Transverse colon (tissue), 3 donors: ENCODE results near the gene IFIT2.

Experiments
- POLR2A ChIP-seq: fragments of 450-650 bp; IDR thresholded peaks from one replicate; pipeline ENCODE4 v1.6.1; 2016; ENCODE audit warnings: antibody characterized with exemption, mild to moderate bottlenecking, moderate library complexity
- TF ChIP-seq, protein P1 (sequence below), 5 experiments: fragments of 200-600 bp in 3 of 5; fragments of 450-650 bp in 2 of 5; sonication (generic) in 3 of 5; IDR thresholded peaks; 1 replicate in 2 of 5; 2 replicates in 3 of 5; pipeline ENCODE4 v1.5.1; 2016 to 2017; ENCODE audit warnings: antibody characterized with exemption in 5 of 5, inconsistent platforms in 3 of 5, mild to moderate bottlenecking in 2 of 5, moderate library complexity in 1 of 5

DNA sequence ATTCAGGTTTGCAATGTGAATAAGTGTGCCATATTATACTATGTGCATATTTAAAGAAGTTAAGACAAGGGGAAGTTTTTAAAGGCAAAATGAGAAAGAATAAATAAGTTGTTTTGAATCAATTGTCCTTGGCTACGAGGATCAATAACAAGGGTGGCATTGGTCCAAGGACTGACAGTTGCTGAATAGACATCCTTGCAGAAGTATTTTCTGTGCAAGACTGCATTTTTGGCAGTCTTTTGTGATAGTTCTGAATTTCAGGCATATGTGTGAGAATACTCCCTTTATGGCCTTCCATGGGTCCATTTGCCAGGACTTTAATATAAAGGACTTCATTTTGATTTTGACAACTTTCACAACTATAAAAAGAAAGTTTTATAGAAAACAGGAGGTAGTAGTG lies 44.9 kb upstream of the IFIT2 start:
- TF ChIP-seq, protein P1, sequence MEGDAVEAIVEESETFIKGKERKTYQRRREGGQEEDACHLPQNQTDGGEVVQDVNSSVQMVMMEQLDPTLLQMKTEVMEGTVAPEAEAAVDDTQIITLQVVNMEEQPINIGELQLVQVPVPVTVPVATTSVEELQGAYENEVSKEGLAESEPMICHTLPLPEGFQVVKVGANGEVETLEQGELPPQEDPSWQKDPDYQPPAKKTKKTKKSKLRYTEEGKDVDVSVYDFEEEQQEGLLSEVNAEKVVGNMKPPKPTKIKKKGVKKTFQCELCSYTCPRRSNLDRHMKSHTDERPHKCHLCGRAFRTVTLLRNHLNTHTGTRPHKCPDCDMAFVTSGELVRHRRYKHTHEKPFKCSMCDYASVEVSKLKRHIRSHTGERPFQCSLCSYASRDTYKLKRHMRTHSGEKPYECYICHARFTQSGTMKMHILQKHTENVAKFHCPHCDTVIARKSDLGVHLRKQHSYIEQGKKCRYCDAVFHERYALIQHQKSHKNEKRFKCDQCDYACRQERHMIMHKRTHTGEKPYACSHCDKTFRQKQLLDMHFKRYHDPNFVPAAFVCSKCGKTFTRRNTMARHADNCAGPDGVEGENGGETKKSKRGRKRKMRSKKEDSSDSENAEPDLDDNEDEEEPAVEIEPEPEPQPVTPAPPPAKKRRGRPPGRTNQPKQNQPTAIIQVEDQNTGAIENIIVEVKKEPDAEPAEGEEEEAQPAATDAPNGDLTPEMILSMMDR (IDR thresholded peaks at IDR 0.05) = no peak
- TF ChIP-seq POLR2A = no peak
